Measurements from ENCODE around the gene PHF20.

DNA sequence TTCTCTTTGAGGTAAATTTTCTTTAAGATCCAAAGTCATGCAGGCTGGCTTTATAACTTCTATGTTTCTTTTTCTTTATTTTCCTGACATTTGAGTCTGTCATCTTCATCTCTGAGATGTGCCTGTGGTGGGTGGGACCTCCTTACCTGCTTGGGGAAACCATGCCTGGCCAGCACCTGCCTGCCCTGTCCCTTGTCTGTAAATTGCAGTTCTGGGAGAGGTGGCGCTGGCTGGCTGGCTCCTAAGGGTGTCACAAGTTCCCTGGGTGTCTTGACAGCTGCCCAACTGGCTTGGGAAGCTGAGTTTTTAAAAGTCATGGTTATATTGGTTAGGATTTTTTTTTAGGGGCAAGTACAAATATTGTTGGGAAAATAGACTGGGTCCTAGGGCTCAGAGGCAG lies 146.2 kb downstream of the PHF20 start:
- TF ChIP-seq, protein P1, sequence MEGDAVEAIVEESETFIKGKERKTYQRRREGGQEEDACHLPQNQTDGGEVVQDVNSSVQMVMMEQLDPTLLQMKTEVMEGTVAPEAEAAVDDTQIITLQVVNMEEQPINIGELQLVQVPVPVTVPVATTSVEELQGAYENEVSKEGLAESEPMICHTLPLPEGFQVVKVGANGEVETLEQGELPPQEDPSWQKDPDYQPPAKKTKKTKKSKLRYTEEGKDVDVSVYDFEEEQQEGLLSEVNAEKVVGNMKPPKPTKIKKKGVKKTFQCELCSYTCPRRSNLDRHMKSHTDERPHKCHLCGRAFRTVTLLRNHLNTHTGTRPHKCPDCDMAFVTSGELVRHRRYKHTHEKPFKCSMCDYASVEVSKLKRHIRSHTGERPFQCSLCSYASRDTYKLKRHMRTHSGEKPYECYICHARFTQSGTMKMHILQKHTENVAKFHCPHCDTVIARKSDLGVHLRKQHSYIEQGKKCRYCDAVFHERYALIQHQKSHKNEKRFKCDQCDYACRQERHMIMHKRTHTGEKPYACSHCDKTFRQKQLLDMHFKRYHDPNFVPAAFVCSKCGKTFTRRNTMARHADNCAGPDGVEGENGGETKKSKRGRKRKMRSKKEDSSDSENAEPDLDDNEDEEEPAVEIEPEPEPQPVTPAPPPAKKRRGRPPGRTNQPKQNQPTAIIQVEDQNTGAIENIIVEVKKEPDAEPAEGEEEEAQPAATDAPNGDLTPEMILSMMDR (IDR thresholded peaks at IDR 0.05; ENCODE audit: poor library complexity, severe bottlenecking) = no peak
- TF ChIP-seq, protein P2, sequence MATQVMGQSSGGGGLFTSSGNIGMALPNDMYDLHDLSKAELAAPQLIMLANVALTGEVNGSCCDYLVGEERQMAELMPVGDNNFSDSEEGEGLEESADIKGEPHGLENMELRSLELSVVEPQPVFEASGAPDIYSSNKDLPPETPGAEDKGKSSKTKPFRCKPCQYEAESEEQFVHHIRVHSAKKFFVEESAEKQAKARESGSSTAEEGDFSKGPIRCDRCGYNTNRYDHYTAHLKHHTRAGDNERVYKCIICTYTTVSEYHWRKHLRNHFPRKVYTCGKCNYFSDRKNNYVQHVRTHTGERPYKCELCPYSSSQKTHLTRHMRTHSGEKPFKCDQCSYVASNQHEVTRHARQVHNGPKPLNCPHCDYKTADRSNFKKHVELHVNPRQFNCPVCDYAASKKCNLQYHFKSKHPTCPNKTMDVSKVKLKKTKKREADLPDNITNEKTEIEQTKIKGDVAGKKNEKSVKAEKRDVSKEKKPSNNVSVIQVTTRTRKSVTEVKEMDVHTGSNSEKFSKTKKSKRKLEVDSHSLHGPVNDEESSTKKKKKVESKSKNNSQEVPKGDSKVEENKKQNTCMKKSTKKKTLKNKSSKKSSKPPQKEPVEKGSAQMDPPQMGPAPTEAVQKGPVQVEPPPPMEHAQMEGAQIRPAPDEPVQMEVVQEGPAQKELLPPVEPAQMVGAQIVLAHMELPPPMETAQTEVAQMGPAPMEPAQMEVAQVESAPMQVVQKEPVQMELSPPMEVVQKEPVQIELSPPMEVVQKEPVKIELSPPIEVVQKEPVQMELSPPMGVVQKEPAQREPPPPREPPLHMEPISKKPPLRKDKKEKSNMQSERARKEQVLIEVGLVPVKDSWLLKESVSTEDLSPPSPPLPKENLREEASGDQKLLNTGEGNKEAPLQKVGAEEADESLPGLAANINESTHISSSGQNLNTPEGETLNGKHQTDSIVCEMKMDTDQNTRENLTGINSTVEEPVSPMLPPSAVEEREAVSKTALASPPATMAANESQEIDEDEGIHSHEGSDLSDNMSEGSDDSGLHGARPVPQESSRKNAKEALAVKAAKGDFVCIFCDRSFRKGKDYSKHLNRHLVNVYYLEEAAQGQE (IDR thresholded peaks at IDR 0.05; ENCODE audit: borderline replicate concordance) = no peak
- no peak for TF ChIP-seq POLR2AphosphoS5 (IDR thresholded peaks at IDR 0.05)
- TF ChIP-seq RAD21 (conservative IDR thresholded peaks at IDR 0.05) = no peak
- TF ChIP-seq EZH2 (IDR thresholded peaks at IDR 0.05; ENCODE audit: borderline replicate concordance, insufficient read depth, low read length, poor library complexity, severe bottlenecking) = no peak
- no peak for TF ChIP-seq EP300 (conservative IDR thresholded peaks at IDR 0.05; ENCODE audit: poor library complexity, severe bottlenecking)
- no peak for TF ChIP-seq TAF1 (IDR thresholded peaks at IDR 0.05; ENCODE audit: low read depth)
- TF ChIP-seq SMC3 (conservative IDR thresholded peaks at IDR 0.05; ENCODE audit: poor library complexity) = no peak
